WERI-Rb-1 (cell line): Measurements from ENCODE around the gene NOC4L.
"Not testable (repeated sequence)": the region's sequence is repeated elsewhere in the genome, so short reads cannot be mapped to it uniquely, and the experiment has no call there.

Source experiments
- DNase-seq: peaks from one replicate; pipeline ENCODE4 v3.0.0-alpha.2; 2020
- H3K27ac ChIP-seq: fragments of 250-450 bp; sonication (Bioruptor Pico); 2 replicates; pipeline ENCODE4 v1.5.1; 2020; ENCODE audit warnings: mild to moderate bottlenecking, moderate library complexity
- H3K27me3 ChIP-seq: fragments of 250-450 bp; sonication (Bioruptor Pico); 2 replicates; pipeline ENCODE4 v1.5.1; 2021; ENCODE audit warnings: mild to moderate bottlenecking, low read depth, moderate library complexity; ENCODE audit not compliant: insufficient read depth, severe bottlenecking
- H3K36me3 ChIP-seq: fragments of 250-450 bp; sonication (Bioruptor Pico); 2 replicates; pipeline ENCODE4 v1.5.1; 2020; ENCODE audit warnings: mild to moderate bottlenecking, moderate library complexity
- H3K4me3 ChIP-seq: 2 replicates; pipeline ENCODE4 v1.5.1; 2011; ENCODE audit warnings: low read depth, mild to moderate bottlenecking, control low read depth, low read length
- H3K9me3 ChIP-seq: fragments of 250-450 bp; sonication (Bioruptor Pico); 2 replicates; pipeline ENCODE4 v1.5.1; 2021; ENCODE audit warnings: mild to moderate bottlenecking, moderate library complexity; ENCODE audit not compliant: severe bottlenecking
- CTCF ChIP-seq: IDR thresholded peaks from 2 replicates; pipeline ENCODE4 v1.5.1; 2011; ENCODE audit warnings: low read depth, mild to moderate bottlenecking, control low read depth, inconsistent platforms, low read length

The NOC4L gene

GRCh38 chr12:132144115-132144809 lies at the start of gene NOC4L, which contains the start of gene DDX51:
NOC4L (plus strand) TSS chr12:132144457; CDS start chr12:132144489, 32 bp downstream.
DDX51 (minus strand) TSS chr12:132144319; CDS start chr12:132144296, 23 bp downstream.
- H3K9me3 ChIP-seq, result peaks cover 3% of the 10 kb centered on the region
- H3K4me3 ChIP-seq, result peak within 1 kb of the TSS; percentile 76
- DNase-seq, result peak; percentile 92
- TF ChIP-seq CTCF, result no peak
- peak within 1 kb of the TSS; percentile 77 for H3K27ac ChIP-seq
- peaks cover 68% of the 10 kb centered on the region for H3K36me3 ChIP-seq
- H3K27me3 ChIP-seq, result no peaks in the 10 kb centered on the region

GRCh38 chr12:132095520-132096409 lies 48.5 kb upstream of the NOC4L start:
- H3K9me3 ChIP-seq, result no peaks in the 10 kb centered on the region
- peaks cover 13% of the 10 kb centered on the region for H3K36me3 ChIP-seq
- no peaks in the 10 kb centered on the region for H3K27me3 ChIP-seq
- H3K4me3 ChIP-seq, result no peak overlapping the region
- no peak overlapping the region for H3K27ac ChIP-seq
- no peak for TF ChIP-seq CTCF
- DNase-seq, result no peak

- Histone ChIP-seq H3K36me3 (peaks cover 9% of the 10 kb centered on the region; the same call in 1 of the 2 replicates), H3K9me3 (no peaks in the 10 kb centered on the region), H3K4me3 (no peak overlapping the region), H3K27me3 (no peaks in the 10 kb centered on the region), H3K27ac (no peak overlapping the region)
- no peak for DNase-seq
- no peak for TF ChIP-seq CTCF
Observed at GRCh38 chr12:132099739-132100138, 44.5 kb upstream of the NOC4L start.

- H3K27me3 ChIP-seq, result no peaks in the 10 kb centered on the region
- H3K9me3 ChIP-seq, result no peaks in the 10 kb centered on the region
- peaks cover 11% of the 10 kb centered on the region for H3K36me3 ChIP-seq
- no peak overlapping the region for H3K4me3 ChIP-seq
- no peak for TF ChIP-seq CTCF
- no peak for DNase-seq
- no peak overlapping the region for H3K27ac ChIP-seq
Observed at GRCh38 chr12:132100306-132101065, 43.8 kb upstream of the NOC4L start.

- H3K9me3 ChIP-seq, result no peaks in the 10 kb centered on the region
- no peak for DNase-seq
- no peak overlapping the region for H3K27ac ChIP-seq
- no peak for TF ChIP-seq CTCF
- H3K36me3 ChIP-seq, result peaks cover 9% of the 10 kb centered on the region
- no peak overlapping the region for H3K4me3 ChIP-seq
- H3K27me3 ChIP-seq, result no peaks in the 10 kb centered on the region
Observed at GRCh38 chr12:132102297-132102696, 42.0 kb upstream of the NOC4L start.

GRCh38 chr12:132103072-132103471 lies 41.2 kb upstream of the NOC4L start:
- not testable (repeated sequence) for H3K4me3 ChIP-seq, H3K27me3 ChIP-seq, H3K36me3 ChIP-seq, H3K27ac ChIP-seq, DNase-seq, H3K9me3 ChIP-seq
